RWPE2 (cell line): ENCODE data around the gene SPNS3.
A peak's percentile ranks its signal among the peaks of the same experiment; 100 is the strongest.

Source experiments
- ATAC-seq: fragments of 200-7000 bp; cut with Tn5 transposase; 3 replicates; pipeline ENCODE4 v1.9.1; 2021; ENCODE audit warnings: low read depth
- DNase-seq: peaks from one replicate; pipeline ENCODE4 v3.0.0-alpha.2; 2020; ENCODE audit warnings: low spot score
- H3K27ac ChIP-seq: fragments of 450-650 bp; 2 replicates; pipeline ENCODE4 v1.5.1; 2017; ENCODE audit warnings: mild to moderate bottlenecking; ENCODE audit not compliant: poor library complexity, severe bottlenecking
- H3K27me3 ChIP-seq: fragments of 250-450 bp; sonication (Bioruptor Pico); 2 replicates; pipeline ENCODE4 v1.5.1; 2021; ENCODE audit warnings: mild to moderate bottlenecking, moderate library complexity; ENCODE audit not compliant: insufficient read depth, poor library complexity, severe bottlenecking
- H3K36me3 ChIP-seq: fragments of 250-450 bp; sonication (Bioruptor Pico); 2 replicates; pipeline ENCODE4 v1.5.1; 2020; ENCODE audit warnings: low read depth, mild to moderate bottlenecking, moderate library complexity
- H3K4me1 ChIP-seq: fragments of 250-450 bp; sonication (Bioruptor Pico); 2 replicates; pipeline ENCODE4 v1.5.1; 2021; ENCODE audit warnings: mild to moderate bottlenecking, moderate library complexity; ENCODE audit not compliant: insufficient read depth, poor library complexity, severe bottlenecking
- H3K4me3 ChIP-seq: fragments of 250-450 bp; sonication (Bioruptor Pico); 2 replicates; pipeline ENCODE4 v1.5.1; 2021; ENCODE audit warnings: mild to moderate bottlenecking, moderate library complexity; ENCODE audit not compliant: severe bottlenecking
- H3K9me3 ChIP-seq: fragments of 250-450 bp; sonication (Bioruptor Pico); 2 replicates; pipeline ENCODE4 v1.5.1; 2021; ENCODE audit warnings: mild to moderate bottlenecking, moderate library complexity; ENCODE audit not compliant: severe bottlenecking
- TF ChIP-seq, protein P1 (sequence below): fragments of 450-650 bp; IDR thresholded peaks from one replicate; pipeline ENCODE4 v1.5.1; 2017; ENCODE audit warnings: mild to moderate bottlenecking, moderate library complexity; ENCODE audit not compliant: poor library complexity, severe bottlenecking

Gene SPNS3

DNA sequence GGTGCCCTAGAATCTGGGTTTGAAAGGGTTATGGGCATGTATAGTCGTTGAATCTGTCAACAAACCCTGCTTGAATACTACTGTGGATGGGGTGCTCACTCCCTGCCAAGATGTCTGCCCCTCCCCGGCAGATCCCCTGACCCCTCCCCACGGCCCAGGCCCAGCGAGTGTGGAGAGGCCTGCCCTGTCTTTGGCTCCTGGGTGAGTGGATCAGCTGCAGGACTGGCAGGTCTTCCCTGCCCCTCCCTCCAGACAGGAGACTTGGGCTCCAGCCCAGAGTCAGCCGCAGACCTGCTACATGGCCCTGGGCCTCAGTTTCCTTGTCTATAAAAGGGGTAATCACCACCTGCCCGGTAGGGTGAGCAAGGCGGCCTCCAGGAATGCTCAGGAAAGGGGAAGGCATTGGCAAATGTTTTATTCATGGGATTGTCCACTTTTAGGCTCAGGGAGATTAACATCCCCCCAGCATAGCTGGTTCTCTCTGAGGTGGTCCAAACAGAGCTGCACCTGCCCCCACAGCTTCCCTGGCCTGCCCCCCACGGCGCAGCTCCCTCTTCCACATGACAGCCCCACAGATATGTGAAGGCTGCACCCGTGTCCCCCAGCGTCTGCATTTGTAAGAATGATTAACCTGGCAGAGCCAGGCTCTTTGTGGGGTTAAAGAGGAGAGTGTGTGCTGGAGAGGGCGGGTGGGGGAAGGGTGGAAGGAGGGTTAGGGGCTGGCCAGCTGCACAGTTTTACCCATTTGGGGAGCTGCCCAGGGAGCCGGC is 46.4 kb downstream of the SPNS3 start:
- no peak for DNase-seq
- Histone ChIP-seq H3K27ac (no peak overlapping the region), H3K4me1 (peaks cover 16% of the 10 kb centered on the region), H3K9me3 (no peaks in the 10 kb centered on the region), H3K27me3 (no peaks in the 10 kb centered on the region), H3K4me3 (no peak overlapping the region), H3K36me3 (no peaks in the 10 kb centered on the region)
- ATAC-seq, result no peak
- TF ChIP-seq, protein P1, sequence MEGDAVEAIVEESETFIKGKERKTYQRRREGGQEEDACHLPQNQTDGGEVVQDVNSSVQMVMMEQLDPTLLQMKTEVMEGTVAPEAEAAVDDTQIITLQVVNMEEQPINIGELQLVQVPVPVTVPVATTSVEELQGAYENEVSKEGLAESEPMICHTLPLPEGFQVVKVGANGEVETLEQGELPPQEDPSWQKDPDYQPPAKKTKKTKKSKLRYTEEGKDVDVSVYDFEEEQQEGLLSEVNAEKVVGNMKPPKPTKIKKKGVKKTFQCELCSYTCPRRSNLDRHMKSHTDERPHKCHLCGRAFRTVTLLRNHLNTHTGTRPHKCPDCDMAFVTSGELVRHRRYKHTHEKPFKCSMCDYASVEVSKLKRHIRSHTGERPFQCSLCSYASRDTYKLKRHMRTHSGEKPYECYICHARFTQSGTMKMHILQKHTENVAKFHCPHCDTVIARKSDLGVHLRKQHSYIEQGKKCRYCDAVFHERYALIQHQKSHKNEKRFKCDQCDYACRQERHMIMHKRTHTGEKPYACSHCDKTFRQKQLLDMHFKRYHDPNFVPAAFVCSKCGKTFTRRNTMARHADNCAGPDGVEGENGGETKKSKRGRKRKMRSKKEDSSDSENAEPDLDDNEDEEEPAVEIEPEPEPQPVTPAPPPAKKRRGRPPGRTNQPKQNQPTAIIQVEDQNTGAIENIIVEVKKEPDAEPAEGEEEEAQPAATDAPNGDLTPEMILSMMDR, result no peak

DNA sequence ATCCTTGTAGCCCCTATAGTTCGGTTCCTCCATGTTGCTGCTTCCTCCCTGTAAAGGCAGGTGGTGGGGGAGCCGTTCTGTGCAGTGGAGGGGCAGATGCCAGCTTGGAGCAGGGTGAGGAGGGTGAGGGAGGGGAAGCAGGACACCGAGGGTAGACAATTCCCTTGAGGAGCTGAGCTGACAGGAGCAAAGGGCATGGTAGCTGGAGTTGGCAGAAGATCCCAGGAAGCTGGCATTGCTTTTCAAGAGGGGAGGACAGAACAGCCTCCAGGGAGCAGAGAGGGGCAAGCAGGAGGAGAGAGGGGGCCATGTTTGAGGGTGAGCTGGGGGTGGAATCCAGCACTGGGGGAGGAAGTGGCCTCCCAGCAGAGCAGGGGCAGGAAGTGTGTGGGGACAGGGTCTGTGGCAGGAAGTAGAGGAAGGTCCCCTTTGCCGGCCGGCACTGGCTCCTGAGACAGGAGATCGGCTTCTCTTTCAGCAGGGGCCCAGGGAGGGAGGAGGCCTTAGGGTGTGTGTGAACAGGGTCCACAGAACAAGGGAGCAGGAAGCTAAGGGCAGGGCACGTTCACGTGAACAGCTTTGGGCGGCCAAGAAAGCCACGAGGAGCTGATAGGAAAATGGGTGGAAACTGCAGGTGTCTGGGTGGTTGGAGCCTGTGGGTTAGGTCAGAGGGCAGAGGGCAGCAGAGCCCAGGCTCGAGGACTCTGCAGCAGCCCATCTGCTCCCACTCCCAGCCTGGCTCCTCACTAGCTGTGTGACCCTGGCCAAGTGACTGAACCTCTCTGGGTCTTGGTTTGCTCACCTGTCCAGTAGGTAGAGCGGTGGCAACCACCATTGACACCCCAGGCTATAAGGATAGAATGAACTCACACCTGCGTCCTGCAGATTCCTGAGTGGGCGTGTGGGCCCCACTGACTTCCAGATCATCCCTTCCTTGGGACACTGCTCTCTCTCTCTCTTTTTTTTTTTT is 47.5 kb downstream of the SPNS3 start:
- Histone ChIP-seq H3K27ac (no peak overlapping the region), H3K4me3 (no peak overlapping the region), H3K9me3 (no peaks in the 10 kb centered on the region), H3K36me3 (no peaks in the 10 kb centered on the region), H3K27me3 (no peaks in the 10 kb centered on the region), H3K4me1 (peaks cover 16% of the 10 kb centered on the region)
- TF ChIP-seq, protein P1, result no peak
- DNase-seq (no peak), ATAC-seq (no peak)

DNA sequence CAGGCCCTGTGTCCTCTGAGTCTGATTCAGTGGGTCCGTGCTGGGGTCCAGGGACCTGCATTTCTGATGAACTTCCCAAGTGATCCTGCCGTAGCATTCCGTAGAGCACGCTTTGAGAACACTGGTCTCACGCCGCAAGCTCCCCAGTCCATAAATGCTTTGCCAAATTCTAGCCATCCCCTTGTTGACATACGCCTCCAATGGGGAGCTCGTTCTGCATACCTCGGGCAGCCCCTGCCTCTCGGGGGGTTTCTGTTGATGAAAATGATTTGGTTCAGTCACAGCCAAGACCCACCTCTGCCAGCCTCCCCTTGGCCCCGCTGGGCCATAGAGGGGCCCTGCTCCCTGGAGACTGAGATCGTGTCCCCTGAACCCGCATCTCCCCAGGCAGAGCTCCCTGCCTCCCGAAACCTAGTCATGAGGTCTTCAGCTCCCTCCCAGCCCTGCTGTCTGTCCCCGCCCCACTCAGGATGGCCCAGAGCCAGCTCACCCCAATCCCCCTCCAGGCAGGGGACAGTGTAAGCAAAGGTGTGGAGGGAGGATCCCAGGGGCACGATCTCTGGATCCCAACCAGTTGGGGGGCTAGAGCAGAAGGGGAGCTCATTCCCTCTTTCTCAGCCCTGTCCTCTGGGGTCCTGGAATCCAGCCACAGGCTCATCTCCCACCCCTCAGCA is 48.7 kb downstream of the SPNS3 start:
- H3K27me3 ChIP-seq, result no peaks in the 10 kb centered on the region
- no peaks in the 10 kb centered on the region for H3K9me3 ChIP-seq
- ATAC-seq (no peak), DNase-seq (no peak)
- peaks cover 16% of the 10 kb centered on the region for H3K4me1 ChIP-seq
- TF ChIP-seq, protein P1, result no peak
- H3K36me3 ChIP-seq, result no peaks in the 10 kb centered on the region
- peak overlapping the region; percentile 62 for H3K27ac ChIP-seq
- no peak overlapping the region for H3K4me3 ChIP-seq

DNA sequence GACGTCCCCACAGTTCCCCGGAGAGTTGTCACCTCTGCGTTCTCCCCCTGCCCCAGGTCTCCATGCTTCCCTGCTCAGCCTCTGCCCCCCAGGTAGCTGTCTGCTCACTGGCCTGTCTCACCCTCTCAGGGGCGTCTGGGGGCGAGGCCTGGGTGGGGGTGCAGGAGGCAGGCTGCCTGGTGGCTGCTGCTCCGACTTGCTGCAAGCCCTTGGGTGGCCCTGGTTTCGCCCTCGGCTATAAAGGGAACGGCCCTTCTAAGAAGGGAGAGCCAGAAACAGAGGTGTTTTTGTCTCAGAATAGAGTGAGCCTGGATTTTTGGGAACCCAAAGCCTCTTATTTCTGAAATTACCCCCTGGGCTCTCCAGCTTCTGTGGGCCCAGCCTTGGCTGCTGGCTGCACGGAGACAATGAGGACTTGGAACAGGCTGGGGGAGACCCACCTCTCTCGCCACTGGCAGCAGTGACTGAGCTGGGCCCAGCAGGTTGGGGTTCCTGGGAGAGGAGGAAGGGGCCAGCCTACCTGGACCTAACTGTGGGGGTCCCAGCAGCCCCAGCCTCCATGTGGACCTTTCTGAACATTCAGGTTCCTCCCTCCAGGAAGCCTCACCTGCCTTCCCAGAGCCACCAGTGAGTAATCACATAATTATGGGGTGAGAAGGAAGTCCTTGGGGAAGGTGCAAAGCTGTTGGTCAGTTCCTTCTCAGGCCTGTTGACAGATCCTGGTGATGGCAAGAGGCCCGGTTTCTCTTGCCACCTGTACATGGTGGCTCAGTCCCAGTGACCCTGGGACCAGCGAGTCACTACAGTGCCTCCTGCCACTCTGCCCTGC is 49.5 kb downstream of the SPNS3 start:
- ATAC-seq (peak; percentile 95), DNase-seq (no peak)
- TF ChIP-seq, protein P1, result no peak
- Histone ChIP-seq H3K27ac (peak overlapping the region; percentile 62), H3K4me1 (peaks cover 16% of the 10 kb centered on the region), H3K36me3 (no peaks in the 10 kb centered on the region), H3K27me3 (no peaks in the 10 kb centered on the region), H3K4me3 (no peak overlapping the region), H3K9me3 (no peaks in the 10 kb centered on the region)
